NCI-H748 (cell line): ENCODE results near the gene ATAD3A.

Experiments
- DNase-seq: peaks from one replicate; lab custom pipeline; 2025; ENCODE audit not compliant: unreplicated experiment; lab: John Stamatoyannopoulos, UW

ATAD3A gene

DNA sequence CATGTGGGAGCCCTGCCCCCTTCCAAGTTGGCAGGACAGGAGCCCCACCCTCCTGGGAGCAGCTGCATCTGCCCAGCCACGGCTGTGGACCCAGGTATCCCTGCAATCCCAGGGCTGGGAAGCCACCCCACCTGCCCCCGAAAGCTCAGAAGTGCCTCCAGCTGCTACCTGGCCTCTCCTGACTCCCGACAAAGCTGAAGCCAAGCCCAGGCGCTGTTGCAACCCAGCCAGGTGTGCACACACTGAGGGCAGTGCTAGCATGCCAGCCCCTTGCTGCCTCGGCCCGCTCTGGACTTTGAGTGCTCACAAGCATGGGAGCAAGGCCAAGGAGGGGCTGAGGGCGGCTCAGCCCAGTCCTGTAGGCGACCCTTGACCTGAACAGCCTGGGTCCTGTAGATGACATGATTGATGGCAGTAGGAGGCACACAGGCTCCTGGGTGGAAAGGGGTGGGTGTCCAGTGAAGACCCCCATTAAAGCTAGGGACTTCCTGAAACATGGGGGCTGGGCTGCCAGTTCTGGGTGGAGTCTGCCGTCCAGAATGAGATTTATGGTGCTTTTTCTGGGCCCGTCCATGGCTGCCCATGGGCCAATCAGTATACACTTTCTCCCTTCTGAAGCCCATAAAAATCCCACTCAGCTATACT is 65.5 kb downstream of the ATAD3A start:
- no peak for DNase-seq

DNA sequence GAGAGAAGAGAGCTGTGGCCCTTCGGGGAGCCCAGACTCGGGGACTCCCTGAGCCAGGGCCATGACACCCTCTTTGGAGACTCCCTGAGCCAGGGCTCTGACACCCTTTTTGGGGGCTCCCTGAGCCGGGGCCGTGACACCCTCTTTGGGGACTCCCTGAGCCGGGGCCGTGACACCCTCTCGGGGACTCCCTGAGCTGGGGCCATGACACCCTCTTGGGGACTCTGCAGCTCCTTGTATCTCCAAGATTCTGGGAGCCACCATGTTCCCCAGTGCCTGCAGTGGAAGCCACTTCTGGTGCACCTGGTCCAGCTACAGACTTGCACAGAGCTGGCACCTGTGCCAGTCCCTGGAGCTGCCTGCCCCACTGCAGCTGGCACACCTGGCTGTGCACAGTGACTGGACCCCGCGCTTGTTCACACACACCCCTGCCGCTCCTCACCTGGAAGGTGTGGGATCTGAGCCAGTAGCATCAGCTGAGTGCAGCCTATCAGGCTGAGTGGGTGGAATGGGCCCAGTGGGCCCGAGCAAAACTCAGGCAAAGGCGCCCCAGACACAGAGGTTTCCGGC is 66.5 kb downstream of the ATAD3A start:
- DNase-seq = no peak

DNA sequence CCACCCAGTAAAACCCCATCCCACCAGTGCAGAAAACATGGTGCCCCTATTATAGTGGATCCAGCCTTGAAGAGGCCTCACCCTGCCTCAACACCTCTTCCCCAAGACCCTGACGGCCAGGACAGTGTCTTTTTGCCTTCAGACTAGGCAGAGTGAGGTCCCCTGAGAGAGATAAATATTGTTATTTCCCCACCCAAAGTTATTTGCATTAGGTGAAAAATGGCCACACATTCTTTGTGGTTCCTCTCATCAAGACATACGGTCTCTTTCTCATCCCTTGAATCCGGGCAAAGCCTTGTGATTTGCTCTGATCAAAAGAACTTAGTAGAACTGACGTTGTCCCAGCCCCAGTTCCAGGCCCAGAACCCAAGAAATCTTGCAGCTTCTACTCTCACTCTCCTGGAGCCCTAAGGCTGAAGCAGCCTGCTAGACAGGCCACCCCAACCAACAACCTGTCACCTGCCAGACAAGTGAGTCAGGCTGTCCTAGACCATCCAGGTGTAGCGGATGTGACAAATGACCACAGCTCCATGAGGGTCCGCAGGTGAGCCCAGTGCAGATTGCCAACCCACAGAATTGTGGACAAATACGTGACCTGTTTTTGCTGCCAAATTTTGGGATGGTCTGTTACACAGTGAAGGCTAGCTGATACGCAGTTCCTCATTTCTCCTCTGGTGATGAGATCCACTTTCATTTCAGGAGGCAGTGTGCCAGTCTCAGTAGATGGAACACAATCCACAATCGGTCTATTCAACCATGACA is 70.8 kb downstream of the ATAD3A start:
- no peak for DNase-seq

DNA sequence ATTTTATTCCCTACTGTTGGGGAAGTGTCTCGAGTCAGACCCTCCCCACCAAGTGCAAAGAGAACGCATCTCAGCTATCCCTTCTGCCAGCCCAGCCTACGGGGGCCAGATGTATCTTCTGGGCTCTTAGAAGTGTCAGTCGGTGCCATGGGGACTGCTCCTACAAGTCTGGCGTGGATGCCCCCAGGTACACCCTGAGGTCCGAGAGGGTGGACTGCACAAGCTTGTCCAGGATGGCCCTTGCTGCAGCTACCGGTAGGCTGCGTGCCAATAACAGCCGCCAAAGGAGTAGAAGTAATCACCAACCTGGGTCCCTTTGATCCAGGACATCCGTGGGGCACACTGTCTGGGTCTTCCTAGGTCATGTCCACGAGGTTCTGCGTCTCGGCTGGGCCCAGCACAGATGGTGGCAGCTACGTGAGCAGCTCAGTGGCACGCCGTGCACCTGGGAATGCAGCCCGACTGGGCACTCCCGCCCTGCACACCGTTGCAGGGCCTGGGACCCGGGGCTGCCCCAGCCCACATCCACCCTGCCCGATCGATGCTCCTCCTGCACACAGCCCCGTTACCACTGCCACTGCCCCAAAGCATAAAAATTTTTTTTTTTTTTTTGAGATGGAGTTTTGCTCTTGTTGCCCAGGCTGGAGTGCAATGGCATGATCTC is 71.5 kb downstream of the ATAD3A start:
- DNase-seq = no peak
